Activated T-cell treated with anti-CD3 and anti-CD28 coated beads for 1 hour (primary cell): Measurements from ENCODE around the gene GCM1.
A peak's percentile ranks its signal among the peaks of the same experiment; 100 is the strongest.
"Not testable (repeated sequence)": the region's sequence is repeated elsewhere in the genome, so short reads cannot be mapped to it uniquely, and the experiment has no call there.

Source experiments
- DNase-seq: peaks from one replicate; pipeline ENCODE4 v3.0.0-alpha.2; 2020; ENCODE audit warnings: low read depth

GCM1 gene, protein sequence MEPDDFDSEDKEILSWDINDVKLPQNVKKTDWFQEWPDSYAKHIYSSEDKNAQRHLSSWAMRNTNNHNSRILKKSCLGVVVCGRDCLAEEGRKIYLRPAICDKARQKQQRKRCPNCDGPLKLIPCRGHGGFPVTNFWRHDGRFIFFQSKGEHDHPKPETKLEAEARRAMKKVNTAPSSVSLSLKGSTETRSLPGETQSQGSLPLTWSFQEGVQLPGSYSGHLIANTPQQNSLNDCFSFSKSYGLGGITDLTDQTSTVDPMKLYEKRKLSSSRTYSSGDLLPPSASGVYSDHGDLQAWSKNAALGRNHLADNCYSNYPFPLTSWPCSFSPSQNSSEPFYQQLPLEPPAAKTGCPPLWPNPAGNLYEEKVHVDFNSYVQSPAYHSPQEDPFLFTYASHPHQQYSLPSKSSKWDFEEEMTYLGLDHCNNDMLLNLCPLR

DNA sequence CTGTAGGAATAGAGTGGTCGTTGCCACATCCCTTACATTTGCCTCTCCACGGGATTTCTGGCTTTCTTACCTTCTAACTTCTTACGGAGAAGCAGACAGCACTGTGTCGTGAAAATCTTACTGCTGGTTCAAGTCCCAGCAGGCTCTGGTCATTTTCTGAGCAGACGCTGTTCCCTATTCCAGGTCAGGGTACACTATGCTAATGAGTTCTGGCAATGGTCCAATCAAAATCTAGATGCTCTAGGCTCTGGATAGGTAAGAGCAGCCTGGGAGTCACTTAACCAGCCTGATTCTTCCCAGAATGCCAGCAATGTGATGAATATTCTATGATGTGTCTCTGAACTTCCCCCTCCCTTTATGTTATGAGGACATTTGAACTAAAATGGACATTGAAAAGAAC, at the start of gene GCM1:
Gene GCM1 (minus strand): TSS at position 158 of the 400 bp plus-strand sequence. CDS start 3,209 bp downstream, outside the sequence.
- DNase-seq = no peak

DNA sequence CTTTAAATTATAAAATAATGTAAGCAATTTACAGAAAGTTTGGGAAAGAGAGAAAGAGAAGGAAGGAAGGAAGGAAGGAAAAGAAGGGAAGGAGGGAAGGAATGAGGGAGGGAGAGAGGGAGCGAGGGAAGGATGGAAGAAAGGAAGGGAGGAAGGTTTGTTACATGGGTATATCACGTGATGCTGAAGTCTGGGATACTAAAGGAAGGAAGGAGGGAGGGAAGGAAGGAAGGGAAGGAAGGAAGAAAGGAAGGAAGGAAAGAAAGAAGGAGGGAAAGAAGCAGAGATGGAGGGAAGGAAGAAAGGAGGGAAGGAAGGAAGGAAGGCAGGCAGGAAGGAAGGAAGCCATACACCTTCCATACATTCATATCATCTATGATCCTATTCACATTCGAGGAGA, 48.9 kb upstream of the GCM1 start:
- DNase-seq = no peak

DNA sequence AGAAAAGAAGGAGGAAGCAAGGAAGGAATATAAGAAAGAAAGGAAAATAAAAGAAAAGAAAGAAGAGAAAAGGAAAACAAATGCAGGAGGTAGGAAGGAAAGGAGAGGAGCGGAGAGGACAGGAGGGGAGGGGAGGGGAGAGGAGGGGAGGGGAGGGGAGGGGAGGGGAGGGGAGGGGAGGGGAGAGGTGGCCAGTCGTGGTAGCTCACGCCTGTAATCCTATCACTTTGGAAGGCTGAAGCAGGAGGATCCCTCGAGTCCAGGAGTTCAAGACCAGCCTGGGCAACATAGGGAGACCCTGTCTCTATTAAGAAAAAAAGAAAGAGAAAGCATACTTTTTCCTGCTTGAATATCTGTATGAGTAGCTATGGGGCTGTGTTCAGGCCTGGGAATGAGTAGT, 46.4 kb upstream of the GCM1 start:
- no peak for DNase-seq

DNA sequence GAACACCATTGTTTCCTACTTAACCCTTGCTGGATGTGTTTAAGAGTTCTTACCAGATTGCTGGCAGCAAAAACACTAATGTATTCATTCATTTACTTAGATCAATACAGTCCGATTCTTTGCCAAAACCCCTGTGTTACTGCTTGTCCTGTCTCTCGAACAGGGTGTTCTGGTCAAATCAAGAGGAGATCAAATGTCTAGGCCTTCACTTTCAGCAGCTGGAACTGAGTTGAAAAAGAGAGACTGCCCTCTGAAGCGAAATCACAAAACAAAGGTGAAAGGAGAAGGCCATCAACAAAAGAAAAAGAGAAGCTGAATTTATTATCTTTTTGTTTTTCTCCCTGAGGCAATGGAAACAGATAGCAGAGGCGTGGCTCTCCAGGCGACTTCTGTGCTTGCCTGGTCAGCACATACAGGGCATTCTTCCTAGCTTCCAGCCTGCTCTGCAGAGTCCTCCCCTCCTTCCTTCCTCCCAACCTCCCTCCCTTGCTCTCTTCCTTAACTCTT, 44.1 kb upstream of the GCM1 start:
- no peak for DNase-seq

DNA sequence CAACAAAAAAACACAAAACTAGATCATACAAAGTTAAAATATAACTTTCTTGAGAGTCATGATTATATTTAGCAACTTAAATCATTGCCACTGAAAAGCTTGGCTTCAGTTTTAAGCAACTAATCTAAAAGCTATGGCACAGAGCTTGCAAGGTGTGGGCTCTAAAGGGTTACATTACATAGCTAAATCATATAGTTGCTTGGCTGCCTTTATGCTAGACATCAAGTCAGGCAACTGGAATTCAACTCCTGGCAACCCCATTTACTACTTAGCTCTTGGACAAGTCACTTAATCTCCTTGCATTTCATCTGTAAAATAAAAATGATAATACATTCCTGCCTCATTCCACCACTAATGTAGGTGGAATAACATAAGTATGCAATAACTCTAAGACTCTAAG, 40.9 kb upstream of the GCM1 start:
- no peak for DNase-seq

DNA sequence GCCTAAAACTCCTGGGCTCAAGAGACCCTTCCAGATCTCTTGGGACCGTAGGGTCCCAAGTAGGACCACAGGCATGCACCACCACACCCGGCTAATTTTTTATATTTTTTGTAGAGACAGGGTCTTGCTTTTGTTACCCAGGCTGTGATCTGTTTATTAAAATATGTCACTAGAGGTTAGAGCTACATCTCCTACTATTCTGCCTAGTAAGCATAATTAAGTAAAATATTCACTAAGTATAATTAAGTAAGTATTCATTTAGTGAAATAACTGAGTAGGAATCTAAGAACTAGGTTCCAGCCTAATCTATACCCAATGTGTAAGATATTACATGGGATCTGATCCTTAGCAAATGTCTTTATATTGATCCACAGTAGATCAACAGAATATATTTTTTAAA, 40.2 kb upstream of the GCM1 start:
- no peak for DNase-seq

DNA sequence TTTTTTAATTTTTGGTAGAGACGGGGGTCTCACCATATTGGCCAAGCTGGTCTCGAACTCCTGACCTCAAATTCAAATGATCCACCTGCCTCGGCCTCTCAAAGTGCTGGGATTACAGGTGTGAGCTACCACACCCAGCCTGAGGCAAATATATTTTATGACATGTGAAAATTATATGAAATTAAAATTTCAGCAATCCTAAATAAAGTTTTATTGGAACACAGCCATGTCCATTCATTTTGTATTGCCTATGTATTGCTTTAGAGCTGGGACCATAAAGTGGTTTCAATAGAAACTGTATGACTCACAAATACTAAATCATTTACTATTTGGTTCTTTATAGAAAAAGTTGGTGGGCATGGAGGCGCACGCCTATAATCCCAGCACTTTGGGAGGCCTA, 32.0 kb upstream of the GCM1 start:
- no peak for DNase-seq

DNA sequence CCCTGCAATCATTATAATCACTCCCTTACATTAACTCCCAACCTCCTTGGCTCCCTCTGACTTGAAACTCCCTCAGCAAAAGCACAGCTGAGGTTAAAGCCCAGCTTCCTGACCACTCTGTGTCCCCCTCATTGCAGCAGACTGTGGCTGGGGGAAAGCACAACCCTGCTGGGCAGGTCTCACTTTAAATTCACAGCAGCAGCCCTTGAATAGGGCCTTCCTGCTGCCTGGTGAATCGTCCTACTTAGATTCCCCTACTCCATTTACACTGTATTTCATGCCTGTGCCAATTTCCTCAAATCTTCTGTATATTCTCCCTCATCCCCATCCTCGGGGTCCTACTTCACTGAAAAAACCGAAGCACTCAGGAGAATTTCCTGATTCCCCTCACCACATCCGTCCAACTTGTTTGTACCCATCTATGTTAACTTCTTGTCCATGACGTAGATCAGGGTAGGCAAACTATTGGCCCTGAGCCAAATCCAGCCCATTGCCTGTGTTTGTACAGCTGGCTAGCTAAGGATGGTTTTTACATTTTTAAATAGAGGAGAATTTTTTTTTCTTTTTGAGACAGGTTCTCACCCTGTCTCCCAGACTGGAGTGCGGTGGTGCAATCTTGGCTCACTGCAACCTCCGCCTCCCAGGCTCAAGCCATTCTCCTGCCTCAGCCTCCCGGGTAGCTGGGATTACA, 31.5 kb upstream of the GCM1 start:
- peak; percentile 13 for DNase-seq

DNA sequence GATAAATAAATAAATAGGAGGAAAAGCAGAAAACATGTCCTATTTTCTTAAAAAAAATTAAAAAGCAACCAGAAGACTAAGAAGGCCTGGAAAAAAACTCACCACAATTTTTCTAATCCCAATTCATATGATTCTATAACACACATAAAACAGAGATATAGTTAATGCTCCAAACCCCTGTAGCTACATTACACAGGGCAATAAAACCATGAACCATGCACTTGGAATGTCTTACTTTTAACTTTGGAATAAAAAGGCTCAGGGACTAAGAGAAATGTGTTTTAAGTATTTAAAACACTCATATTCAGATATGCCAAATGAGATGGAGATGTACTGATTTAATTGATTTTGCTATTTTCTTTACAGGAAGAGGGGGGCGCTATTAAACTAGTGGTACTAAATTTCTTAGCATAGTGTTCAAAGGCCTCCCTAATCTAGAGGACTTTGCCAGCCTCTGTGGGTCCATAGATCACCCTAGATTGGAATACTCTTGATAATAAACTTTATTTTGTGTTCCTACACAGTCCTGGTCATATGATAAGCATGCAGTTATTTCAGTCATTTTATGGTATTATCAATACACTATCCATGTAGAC, 30.3 kb upstream of the GCM1 start:
- no peak for DNase-seq

DNA sequence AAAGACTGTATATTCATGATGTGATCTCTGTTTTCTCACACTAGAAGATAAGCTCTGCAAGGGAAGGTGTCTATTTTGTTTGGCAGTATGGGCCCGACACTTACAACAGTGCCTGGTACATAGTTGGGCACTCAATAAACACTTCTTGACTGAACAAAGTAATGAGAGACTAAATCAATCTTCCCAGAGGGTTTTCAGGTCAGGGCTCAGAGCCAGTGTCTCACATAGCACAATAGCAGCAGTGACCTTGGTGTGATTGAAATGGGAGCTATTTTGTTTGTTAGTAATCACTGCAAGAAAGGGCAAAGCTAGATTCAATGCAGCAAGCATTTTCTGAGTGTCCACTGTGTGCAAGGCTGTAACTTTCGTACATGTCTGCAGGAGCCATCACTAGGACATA, 26.4 kb upstream of the GCM1 start:
- DNase-seq = no peak

DNA sequence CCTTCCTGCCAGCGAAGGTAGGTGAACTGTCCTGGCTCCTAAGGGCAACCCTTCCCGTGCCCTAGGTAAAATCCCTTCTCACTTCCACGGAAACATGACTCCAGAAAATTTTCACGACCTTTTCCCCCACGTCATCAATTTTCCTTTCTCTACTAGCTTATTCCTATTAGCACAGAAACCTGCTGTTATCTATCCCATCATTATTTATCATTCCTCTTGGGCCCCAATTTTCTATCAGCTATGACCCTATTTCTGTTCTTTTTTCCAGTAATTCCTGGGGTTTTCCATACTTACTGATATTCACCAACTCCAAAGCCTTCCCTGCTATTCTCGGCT, 23.8 kb upstream of the GCM1 start:
- no peak for DNase-seq

DNA sequence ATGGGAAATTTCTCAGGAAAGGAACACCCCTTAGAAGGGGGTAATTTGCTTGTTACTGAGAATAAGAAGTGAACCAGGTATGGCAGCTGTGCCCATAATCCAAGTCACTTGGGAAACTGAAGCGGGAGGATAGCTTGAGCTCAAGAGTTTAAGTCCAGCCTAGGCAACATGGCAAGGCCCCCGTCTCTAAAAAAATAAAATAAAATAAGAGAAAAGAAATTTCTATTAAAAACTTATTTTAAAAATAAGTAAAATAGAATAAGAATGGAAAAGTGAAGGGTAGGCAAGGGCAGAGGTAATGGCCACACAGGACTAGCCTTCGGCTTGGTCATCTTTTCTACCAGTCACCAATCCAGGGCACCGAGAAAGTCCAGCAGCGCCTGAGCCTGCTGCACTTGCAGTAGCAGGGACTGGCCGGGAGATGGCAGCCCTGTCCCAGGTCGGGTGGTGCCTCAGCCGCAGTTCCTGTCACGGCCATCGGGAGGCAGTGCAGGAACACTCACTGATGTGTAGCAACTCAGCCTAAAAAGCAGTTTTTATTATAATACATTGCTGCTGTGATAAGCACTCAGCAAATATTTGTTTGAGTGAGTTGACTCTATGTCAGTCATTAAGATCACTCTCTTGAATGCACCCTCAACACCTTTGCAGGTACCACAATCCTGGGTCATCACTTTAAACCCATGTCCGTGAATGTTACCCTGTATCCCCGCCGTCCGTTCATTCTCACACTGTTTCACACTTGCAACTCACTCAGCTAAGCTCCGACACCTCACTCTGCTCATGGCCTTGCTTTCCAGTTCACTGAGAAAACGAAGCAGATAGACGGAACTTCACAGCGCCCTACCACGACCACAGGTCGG, 23.2 kb upstream of the GCM1 start:
- peak; percentile 91 for DNase-seq

DNA sequence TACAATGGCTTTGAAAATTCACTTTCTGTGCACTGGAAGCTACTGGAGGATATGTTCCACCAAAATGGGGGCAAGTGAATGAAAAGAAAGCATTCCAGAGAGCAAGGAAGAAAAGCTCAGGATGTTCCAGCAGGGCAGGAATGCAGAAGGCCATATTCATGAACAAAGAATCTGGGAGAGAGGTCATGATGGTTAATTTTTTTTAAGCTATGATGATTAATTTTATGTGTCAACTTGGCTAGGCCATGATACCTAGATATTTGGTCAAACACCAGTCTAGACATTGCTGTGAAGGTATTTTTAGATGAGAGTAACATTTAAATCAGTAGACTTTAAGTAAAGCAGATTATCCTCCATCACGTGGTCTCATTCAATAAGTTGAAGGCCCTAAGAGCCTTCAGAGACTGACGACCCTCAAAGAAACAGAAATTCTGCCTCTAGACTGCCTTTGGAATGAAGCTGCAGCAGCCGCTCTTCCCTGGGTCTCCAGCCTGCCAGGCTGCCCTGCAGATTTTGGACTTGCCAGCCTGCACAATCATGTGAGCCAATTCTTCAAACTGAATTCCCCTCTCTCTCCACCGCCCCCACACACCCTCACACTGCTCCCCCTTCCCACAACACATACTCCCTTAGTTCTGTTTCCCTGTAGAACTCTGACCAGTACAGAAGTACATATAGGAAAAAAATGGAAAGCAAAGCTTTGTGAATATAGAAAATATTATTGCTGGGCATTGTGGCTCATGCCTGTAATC, 20.1 kb upstream of the GCM1 start:
- no peak for DNase-seq

DNA sequence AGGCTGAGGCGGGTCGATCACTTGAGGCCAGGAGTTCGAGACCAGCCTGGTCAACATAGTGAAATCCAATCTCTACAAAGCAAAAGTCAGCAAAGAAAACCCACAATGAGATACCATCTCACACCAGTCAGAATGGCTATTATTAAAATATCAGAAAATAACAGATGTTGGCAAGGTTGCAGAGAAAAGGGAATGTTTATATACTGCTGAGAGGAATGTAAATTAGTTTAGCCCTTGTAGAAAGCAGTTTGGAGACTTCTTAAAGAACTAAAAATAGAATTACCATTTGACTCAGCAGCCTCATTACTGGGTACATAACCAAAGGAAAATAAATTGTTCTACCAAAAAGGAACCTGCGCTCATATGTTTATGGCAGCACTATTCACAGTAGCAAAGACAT, 16.7 kb upstream of the GCM1 start:
- DNase-seq = no peak

DNA sequence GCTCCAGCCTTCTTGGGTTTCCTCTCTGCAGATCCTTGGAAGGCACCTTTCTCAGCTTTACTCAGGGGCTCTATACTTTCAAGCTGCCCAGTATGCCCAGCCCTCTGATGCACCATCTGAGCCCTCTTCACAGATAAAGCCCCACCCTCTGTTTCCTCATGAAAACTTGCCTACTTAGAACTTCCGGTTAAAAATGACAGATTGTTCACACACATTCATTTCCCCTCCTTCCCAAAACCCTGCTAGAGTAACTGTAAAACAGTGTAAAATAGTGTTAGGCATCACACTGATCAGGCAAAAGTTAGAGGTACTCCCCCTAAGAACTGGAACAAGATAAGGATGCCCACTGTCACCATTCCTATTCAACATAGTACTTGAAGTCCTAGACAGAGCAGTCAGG, 14.0 kb upstream of the GCM1 start:
- no peak for DNase-seq

DNA sequence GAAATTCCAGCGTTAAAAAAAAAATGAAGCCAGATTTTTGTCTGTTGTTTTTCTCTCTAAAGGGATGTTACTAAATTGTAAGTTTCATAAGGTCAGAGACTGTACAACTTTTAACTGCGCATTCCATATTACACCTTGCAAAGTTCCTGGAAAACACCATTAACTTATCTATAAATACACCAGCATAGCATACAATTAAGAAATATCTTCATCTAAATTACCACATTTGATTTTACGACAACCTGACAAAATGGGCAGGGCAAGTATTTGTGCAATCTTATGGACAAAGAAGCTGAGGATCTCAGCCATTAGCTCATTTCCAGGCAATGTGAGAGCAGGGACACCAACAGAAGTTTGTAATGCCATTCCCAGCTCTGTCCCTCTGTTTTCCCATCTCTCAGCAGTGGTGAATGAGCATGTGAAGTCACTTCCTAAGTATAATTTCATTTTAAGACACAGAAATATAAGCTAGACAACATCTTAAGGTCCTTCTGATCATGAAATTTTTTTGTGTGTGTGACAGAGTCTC, 12.9 kb upstream of the GCM1 start:
- DNase-seq = no peak

DNA sequence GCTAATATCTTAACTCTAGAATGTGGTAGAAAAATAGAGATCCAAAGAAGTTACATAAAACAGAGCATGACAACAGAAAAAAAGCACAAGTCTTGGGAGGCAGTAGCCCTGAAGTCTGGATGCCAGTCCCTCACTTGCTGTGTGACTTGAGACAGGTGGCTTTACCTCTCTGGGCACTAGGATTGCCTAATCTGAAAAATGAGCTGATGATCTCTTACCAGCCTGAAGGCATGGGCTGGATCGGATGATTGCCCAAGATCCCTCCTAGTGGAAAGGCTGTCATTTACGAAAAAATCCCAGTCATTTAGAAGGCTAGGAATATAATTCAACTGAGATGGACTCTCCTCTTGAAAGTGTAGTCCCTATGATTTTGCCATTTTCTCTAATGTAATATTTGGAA, 10.9 kb upstream of the GCM1 start:
- no peak for DNase-seq

DNA sequence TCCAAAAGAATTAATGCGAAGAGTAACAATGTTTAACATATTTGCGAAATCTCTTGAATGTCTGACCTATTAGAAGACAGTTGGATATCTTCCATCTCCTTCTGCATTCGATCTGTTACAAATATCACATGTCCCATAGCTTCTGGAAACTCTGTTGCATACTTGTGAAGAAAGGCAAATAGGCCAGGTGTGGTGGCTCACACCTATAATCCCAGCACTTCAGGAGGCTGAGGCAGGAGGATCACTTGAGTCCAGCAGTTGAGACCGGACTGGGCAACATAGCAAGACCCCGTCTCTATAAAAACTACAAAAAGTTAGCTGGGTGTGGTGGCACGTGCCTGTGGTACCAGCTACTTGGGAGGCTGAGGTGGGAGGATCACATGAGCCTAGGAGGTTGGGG, 9.4 kb upstream of the GCM1 start:
- DNase-seq = not testable (repeated sequence)

DNA sequence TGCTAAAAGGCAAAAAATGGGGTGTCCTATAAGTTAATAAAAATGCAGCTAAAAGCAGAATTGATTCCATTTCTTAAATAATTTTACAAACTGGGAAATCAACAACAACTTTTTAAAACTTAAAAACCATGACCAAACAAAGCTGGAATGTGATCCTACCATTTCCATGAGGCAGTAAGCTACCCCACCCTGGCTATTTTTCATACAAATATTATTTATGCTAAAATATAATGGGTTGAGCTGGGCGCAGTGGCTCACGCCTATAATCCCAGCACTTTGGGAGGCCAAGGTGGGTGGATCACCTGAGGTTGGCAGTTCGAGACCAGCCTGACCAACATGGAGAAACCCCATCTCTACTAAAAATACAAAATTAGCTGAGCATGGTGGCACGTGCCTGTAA, 6.6 kb upstream of the GCM1 start:
- not testable (repeated sequence) for DNase-seq

DNA sequence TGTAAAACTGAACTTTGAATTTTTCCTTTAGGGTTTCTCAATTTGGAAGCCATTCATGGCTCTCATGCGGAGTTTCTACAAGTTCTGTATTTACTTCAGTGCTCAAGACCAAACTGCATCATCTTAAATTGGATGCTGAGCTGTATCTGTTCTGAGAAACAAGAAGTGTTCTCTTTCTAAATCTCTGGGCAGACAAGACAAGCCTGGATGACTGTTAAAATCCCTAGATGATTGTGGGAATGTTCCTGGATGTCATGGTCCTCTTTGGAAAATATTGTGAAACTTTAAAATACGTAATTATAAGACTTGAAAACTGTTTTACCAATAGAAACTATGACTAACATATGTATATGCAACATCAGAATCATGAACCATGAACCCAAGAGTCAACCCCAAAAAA, 6.2 kb upstream of the GCM1 start:
- DNase-seq = no peak

DNA sequence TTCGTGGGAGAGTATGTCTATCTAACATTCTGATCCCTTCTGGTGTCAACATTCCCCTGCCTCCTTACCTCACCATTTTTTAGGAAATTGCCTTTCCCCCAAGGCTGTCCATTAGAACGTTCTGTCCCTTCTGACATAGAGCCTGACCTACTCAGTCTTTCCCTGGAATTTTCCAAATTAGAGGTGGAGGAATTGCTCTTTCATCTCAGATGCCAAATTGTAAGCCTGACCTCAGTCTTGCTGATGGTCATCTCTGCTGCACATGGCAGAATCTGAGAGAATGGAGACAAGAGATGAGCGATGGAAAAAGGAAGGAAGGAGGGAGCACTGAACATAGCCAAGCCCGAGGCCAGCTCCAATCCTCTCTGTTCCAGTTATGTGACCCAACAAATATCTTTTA, 5.4 kb upstream of the GCM1 start:
- no peak for DNase-seq
